ENCODE data around the gene COL5A2. TPM values are rescaled to one million over a fixed set of nuclear protein-coding genes. Genes with fewer than 3 reads are reported as not detected.

COL5A2 gene
- total RNA-seq, 1 donor from 2014 or later = 0.13 TPM

- CTCF ChIA-PET = no interaction called here
- intact Hi-C loops (cut with micrococcal nuclease) = no loop called here
- DNase-seq = no peak
- POLR2A ChIA-PET = no interaction called here
- Mint-ChIP-seq H3K36me3 (ENCODE audit: low read depth) (no peaks in the 10 kb centered on the region), H3K27me3 (no peaks in the 10 kb centered on the region), H3K4me1 (no peaks in the 10 kb centered on the region), H3K4me3 (no peak overlapping the region), H3K27ac (no peak overlapping the region), H3K9me3 (no peaks in the 10 kb centered on the region)
- no peak for ATAC-seq (ENCODE audit: low read depth)
- TF ChIP-seq CTCF (IDR thresholded peaks at IDR 0.05) = no peak
These were observed 54.4 kb downstream of the COL5A2 start for GRCh38 chr2:189125195-189125594.

GRCh38 chr2:189124175-189124574, 55.4 kb downstream of the COL5A2 start:
- DNase-seq = no peak
- no peak overlapping the region for H3K4me3 Mint-ChIP-seq
- H3K27ac Mint-ChIP-seq = no peak overlapping the region
- CTCF ChIA-PET = no interaction called here
- TF ChIP-seq CTCF (IDR thresholded peaks at IDR 0.05) = no peak
- H3K27me3 Mint-ChIP-seq = no peaks in the 10 kb centered on the region
- H3K9me3 Mint-ChIP-seq = no peaks in the 10 kb centered on the region
- no peak for ATAC-seq (ENCODE audit: low read depth)
- intact Hi-C loops (cut with micrococcal nuclease) = no loop called here
- POLR2A ChIA-PET = no interaction called here
- H3K4me1 Mint-ChIP-seq = no peaks in the 10 kb centered on the region
- no peaks in the 10 kb centered on the region for H3K36me3 Mint-ChIP-seq (ENCODE audit: low read depth)

- DNase-seq (no peak), ATAC-seq (ENCODE audit: low read depth) (no peak)
- no peaks in the 10 kb centered on the region for H3K36me3 Mint-ChIP-seq (ENCODE audit: low read depth)
- no peak overlapping the region for H3K27ac Mint-ChIP-seq
- no peak overlapping the region for H3K4me3 Mint-ChIP-seq
- TF ChIP-seq CTCF (IDR thresholded peaks at IDR 0.05) = no peak
- H3K4me1 Mint-ChIP-seq = no peaks in the 10 kb centered on the region
- CTCF ChIA-PET = no interaction called here
- H3K27me3 Mint-ChIP-seq = no peaks in the 10 kb centered on the region
- H3K9me3 Mint-ChIP-seq = no peaks in the 10 kb centered on the region
- POLR2A ChIA-PET = no interaction called here
- intact Hi-C loops (cut with micrococcal nuclease) = no loop called here
These were observed 61.2 kb downstream of the COL5A2 start for GRCh38 chr2:189118386-189118785.

- H3K9me3 Mint-ChIP-seq = no peaks in the 10 kb centered on the region
- DNase-seq = no peak
- no peak overlapping the region for H3K4me3 Mint-ChIP-seq
- no peaks in the 10 kb centered on the region for H3K27me3 Mint-ChIP-seq
- no peaks in the 10 kb centered on the region for H3K36me3 Mint-ChIP-seq (ENCODE audit: low read depth)
- TF ChIP-seq CTCF (IDR thresholded peaks at IDR 0.05) = no peak
- POLR2A ChIA-PET = no interaction called here
- H3K27ac Mint-ChIP-seq = no peak overlapping the region
- intact Hi-C loops (cut with micrococcal nuclease) = no loop called here
- CTCF ChIA-PET = no interaction called here
- no peak for ATAC-seq (ENCODE audit: low read depth)
- no peaks in the 10 kb centered on the region for H3K4me1 Mint-ChIP-seq
These were observed 62.6 kb downstream of the COL5A2 start for GRCh38 chr2:189116979-189117378.

- Mint-ChIP-seq H3K9me3 (no peaks in the 10 kb centered on the region), H3K36me3 (ENCODE audit: low read depth) (no peaks in the 10 kb centered on the region), H3K4me3 (no peak overlapping the region), H3K27ac (no peak overlapping the region), H3K4me1 (no peaks in the 10 kb centered on the region), H3K27me3 (no peaks in the 10 kb centered on the region)
- DNase-seq (no peak), ATAC-seq (ENCODE audit: low read depth) (no peak)
- intact Hi-C loops (cut with micrococcal nuclease) = no loop called here
- CTCF ChIA-PET = no interaction called here
- POLR2A ChIA-PET = no interaction called here
- TF ChIP-seq CTCF (IDR thresholded peaks at IDR 0.05) = no peak
These were observed 63.5 kb downstream of the COL5A2 start for GRCh38 chr2:189116087-189116486.

All from activated B cell treated with CpG ODN at 0.5 μM for 24 hours (primary cell).